Measurements from ENCODE around the gene NRDE2.

The NRDE2 gene

GRCh38 chr14:90331497-90332270, at the start of gene NRDE2:
Gene NRDE2 (minus strand): TSS chr14:90331941. CDS start chr14:90331904, 37 bp downstream.
- peak; percentile 95 to 96 for DNase-seq (ENCODE audit: low read depth in 2 of 2)

- peak; percentile 83 to 85 for DNase-seq (ENCODE audit: low read depth in 2 of 2)
Measured at GRCh38 chr14:90381011-90381786, 49.5 kb upstream of the NRDE2 start.

- DNase-seq (ENCODE audit: low read depth in 2 of 2): no peak
Measured at GRCh38 chr14:90379106-90379505, 47.4 kb upstream of the NRDE2 start.

- no peak for DNase-seq (ENCODE audit: low read depth in 2 of 2)
Measured at GRCh38 chr14:90378249-90378648, 46.5 kb upstream of the NRDE2 start.

GRCh38 chr14:90375934-90376333, 44.2 kb upstream of the NRDE2 start:
- no peak for DNase-seq (ENCODE audit: low read depth in 2 of 2)

- DNase-seq (ENCODE audit: low read depth in 2 of 2): no peak
Measured at GRCh38 chr14:90374813-90375212, 43.1 kb upstream of the NRDE2 start.

GRCh38 chr14:90373887-90374286, 42.1 kb upstream of the NRDE2 start:
- DNase-seq (ENCODE audit: low read depth in 2 of 2): no peak

- DNase-seq (ENCODE audit: low read depth in 2 of 2): no peak
Measured at GRCh38 chr14:90368946-90369721, 37.4 kb upstream of the NRDE2 start.

- DNase-seq (ENCODE audit: low read depth in 2 of 2): no peak
Measured at GRCh38 chr14:90362558-90362896, 30.8 kb upstream of the NRDE2 start.

- no peak for DNase-seq (ENCODE audit: low read depth in 2 of 2)
Measured at GRCh38 chr14:90361865-90362557, 30.3 kb upstream of the NRDE2 start.

GRCh38 chr14:90358359-90358758, 26.6 kb upstream of the NRDE2 start:
- no peak for DNase-seq (ENCODE audit: low read depth in 2 of 2)

- DNase-seq (ENCODE audit: low read depth in 2 of 2): no peak
Measured at GRCh38 chr14:90356925-90357324, 25.2 kb upstream of the NRDE2 start.

GRCh38 chr14:90355540-90356518, 24.1 kb upstream of the NRDE2 start:
- DNase-seq (ENCODE audit: low read depth in 2 of 2): no peak

- no peak for DNase-seq (ENCODE audit: low read depth in 2 of 2)
Measured at GRCh38 chr14:90354551-90355298, 23.0 kb upstream of the NRDE2 start.

GRCh38 chr14:90349739-90350138, 18.0 kb upstream of the NRDE2 start:
- DNase-seq (ENCODE audit: low read depth in 2 of 2): no peak

GRCh38 chr14:90348270-90348669, 16.5 kb upstream of the NRDE2 start:
- DNase-seq (ENCODE audit: low read depth in 2 of 2): no peak

GRCh38 chr14:90345239-90345557, 13.5 kb upstream of the NRDE2 start:
- no peak for DNase-seq (ENCODE audit: low read depth in 2 of 2)

- DNase-seq (ENCODE audit: low read depth in 2 of 2): no peak
Measured at GRCh38 chr14:90344331-90345238, 12.8 kb upstream of the NRDE2 start.

- no peak for DNase-seq (ENCODE audit: low read depth in 2 of 2)
Measured at GRCh38 chr14:90342327-90342726, 10.6 kb upstream of the NRDE2 start.

Measured in fibroblast of skin of left quadriceps (primary cell).